ENCODE results near the gene CDC40.

GRCh38 chr6:110233770-110234374 lies 53.6 kb downstream of the CDC40 start:
- TF ChIP-seq CTCF (IDR thresholded peaks at IDR 0.05 in 2 of 3, conservative IDR thresholded peaks at IDR 0.05 in 1 of 3; ENCODE audit: control insufficient read depth in 2 of 3, extremely low read depth in 1 of 3, insufficient read depth in 1 of 3, low read depth in 3 of 3, low read length in 3 of 3) (no peak), POLR2A (IDR thresholded peaks at IDR 0.05; ENCODE audit: low read depth, low read length) (no peak), POLR2AphosphoS5 (IDR thresholded peaks at IDR 0.05; ENCODE audit: low read length) (no peak), CBFB (IDR thresholded peaks at IDR 0.05; ENCODE audit: low read depth) (no peak), JUNB (IDR thresholded peaks at IDR 0.05) (peak; percentile 24; the same call in 1 of the 2 replicates), MTA2 (IDR thresholded peaks at IDR 0.05; ENCODE audit: low read depth) (no peak), EZH2 (IDR thresholded peaks at IDR 0.05; ENCODE audit: borderline replicate concordance, control insufficient read depth, low read depth, low read length) (no peak), BCL11A (IDR thresholded peaks at IDR 0.05; ENCODE audit: low read depth, low read length) (no peak), USF1 (IDR thresholded peaks at IDR 0.05; ENCODE audit: borderline replicate concordance, extremely low read length, insufficient read depth, low read depth, low read length) (no peak), ZBTB4 (CRISPR knock-in tag; IDR thresholded peaks at IDR 0.05) (no peak), HDAC2 (IDR thresholded peaks at IDR 0.05) (no peak), TCF3 (IDR thresholded peaks at IDR 0.05; ENCODE audit: borderline replicate concordance, insufficient read depth, low read depth, low read length) (no peak), HCFC1 (IDR thresholded peaks at IDR 0.05; ENCODE audit: low read length) (no peak), USF2 (IDR thresholded peaks at IDR 0.05; ENCODE audit: borderline replicate concordance, low read depth, low read length) (no peak)
